NCI-H345 (cell line): ENCODE measurements around the gene PPP2R2B.
A peak's percentile ranks its signal among the peaks of the same experiment; 100 is the strongest.

Experiments used
- DNase-seq: peaks from one replicate; lab custom pipeline; 2025; lab: John Stamatoyannopoulos, UW

Gene PPP2R2B

GRCh38 chr5:146827901-146828300 lies 50.7 kb downstream of the PPP2R2B start:
- no peak for DNase-seq

- DNase-seq: no peak
Measured at GRCh38 chr5:146825033-146825432, 53.5 kb downstream of the PPP2R2B start.

GRCh38 chr5:146821732-146822131 lies 56.8 kb downstream of the PPP2R2B start:
- DNase-seq: no peak

DNA sequence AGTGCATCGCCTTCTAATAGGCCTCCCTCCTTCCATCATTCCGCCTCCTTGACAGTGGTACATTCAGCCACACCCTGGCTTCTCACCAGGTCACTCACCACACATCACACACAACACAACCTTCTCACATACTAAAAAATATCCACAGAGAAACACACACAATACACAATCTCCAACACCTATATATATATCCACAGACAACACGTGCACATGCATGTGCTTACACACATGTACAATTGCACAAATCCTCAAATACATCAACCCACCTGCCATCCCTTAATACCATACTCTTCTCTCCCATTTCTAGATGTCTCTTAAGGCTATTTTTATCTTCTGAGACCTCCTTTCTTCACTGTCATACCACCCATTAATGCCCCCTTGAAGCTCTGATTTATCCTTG lies 57.6 kb downstream of the PPP2R2B start:
- DNase-seq: no peak

GRCh38 chr5:146818822-146819221 lies 59.7 kb downstream of the PPP2R2B start:
- no peak for DNase-seq

- DNase-seq: no peak
Measured at GRCh38 chr5:146817973-146818372, 60.6 kb downstream of the PPP2R2B start.

DNA sequence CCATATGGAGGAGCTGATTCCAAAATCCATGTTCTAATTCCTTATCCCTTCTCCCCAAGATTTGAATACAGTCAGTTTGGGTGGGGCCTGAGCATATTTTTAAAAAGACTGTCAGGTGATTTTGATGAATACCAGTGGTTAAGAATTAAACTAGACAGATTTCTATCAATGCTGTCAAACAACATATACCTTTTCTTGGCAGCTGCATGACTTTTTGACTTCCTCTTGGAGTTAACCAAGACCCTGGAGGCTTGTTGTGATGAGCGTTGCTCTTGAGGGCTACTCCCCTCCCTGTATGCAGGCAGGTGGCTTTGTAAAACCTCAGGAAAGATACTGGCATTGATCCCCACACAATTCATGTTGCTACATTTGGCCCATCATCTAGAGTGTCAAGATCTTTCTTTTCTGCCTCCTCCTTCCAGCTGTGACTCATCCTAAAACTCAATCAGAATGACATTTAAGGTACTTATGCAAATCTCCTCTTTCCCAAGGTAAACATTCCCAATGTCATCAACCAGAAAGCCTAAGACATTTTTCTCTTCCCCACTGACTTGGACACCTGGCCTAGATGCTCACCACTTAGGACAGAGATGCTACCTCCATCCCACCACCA lies 61.7 kb downstream of the PPP2R2B start:
- DNase-seq: peak; percentile 42

DNA sequence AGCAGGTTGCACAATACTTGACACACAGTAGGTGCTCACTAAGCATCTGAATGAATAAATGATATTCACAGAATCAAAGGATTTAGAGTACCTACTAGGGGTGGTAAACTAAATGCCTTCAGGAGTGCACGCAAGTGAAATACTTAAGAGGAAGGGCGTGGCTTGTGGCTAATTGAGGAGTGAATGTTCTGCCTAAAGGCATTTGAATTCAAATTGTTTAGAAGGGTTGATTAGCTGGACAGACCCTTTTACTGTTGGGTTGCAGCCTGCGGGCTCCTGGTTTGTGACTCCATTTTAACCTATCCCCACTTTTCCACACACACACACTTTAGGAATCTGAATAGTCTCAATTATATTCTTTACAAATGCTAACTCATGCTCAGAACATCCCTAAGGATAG lies 63.1 kb downstream of the PPP2R2B start:
- no peak for DNase-seq

DNA sequence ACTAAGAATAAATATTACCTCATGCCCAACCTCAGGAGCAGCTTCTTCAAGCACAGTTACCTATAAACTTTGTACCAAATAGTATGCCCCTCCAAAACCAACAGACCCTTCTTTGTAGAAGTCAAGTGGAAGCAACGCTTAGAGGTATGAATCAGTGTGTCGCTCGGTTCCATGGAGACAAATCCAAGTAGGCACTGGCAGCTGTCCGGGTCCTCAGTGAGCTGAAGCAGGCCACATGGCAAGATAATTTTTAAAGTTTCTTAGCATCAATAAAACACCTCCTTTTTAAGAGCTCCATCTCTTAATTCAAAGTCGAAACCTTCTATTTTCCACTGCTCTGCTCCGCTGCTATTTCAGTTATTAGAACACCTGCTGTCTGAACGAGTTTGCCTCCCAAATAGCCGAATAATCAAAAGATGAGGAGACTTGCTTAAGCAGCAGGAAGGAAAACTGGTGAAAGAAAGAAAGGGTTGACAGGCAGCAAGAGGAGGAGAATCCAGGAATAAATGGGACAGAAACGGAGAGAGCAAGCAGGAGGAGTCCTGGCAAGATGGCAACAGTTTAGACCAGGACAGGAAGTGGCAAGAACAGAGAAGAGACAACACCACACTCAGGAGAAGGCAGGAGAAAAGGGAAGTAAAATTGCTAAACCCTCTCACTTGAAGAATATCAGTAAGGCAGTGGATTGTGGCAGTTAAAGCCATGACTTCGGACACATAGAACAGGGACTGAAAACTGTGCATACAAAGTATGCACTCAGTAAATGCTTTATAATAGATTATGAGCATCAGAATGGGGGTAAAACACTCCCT lies 65.0 kb downstream of the PPP2R2B start:
- DNase-seq: no peak

DNA sequence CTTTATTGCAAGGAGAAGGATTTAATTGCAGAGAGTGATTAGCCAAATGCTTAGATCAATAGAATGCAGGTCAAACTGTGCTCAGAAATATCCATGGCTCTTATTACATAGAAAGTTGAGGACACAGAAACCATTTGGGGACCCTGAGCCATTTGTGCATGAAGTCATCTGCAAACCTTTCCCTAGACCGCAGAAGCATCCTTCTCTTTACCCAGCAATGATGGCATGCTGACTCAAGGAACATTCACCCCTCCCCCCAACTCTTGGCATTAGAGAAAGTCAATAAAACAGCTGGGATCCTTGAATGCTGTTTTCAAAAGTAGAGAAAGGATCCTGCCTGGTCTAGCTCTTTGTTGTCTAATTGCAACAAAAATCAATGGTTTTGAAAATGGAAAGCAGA lies 73.5 kb downstream of the PPP2R2B start:
- no peak for DNase-seq

DNA sequence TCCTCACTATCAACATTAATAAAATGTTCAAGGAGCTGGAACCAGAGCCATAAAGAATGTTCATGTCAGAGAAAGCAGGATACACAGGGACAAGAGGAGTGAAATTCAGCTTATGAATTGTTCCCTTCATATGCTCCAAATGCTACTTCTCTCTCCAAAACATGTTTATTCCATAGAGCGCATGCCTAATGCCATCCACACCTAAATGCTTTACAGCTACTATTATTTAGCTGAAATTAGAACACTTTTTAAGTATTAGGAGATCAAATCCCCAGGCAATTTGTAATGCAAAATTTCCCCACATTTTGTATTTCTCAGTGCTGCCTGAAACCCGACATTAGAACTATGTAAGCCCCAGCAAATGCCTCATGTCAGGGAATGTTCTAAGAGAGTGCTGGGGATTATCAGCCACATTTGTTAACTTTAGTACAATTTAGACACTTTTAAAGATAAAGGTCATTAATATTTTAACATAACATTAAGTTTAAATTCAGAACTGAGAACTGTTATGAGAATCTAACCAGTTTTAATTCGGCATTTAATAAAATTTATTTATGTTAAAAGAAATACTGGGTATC lies 75.5 kb downstream of the PPP2R2B start:
- DNase-seq: no peak

GRCh38 chr5:146799671-146800070 lies 78.9 kb downstream of the PPP2R2B start:
- no peak for DNase-seq

GRCh38 chr5:146799231-146799630 lies 79.3 kb downstream of the PPP2R2B start:
- DNase-seq: no peak

- DNase-seq: peak; percentile 10
Measured at GRCh38 chr5:146797658-146798057, 80.9 kb downstream of the PPP2R2B start.

DNA sequence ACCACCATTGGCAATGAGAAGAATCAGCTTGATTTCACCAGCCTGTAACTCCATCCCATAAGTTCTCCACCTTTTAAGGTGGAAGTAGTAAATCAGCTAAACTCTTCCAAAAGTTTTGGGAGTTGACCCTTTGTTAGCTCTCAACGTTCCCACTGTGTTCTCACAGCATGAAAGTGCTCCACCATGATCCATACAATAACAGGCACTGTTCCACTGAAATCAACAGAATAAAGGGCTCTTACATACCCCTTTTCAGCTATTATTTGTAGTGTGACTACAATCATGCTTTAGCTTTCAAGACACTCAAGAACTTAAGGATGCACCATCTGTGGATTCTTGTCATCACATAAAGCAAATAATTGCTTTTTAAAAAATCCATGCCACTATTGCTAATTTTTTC lies 81.6 kb downstream of the PPP2R2B start:
- DNase-seq: peak; percentile 53

GRCh38 chr5:146796144-146796543 lies 82.4 kb downstream of the PPP2R2B start:
- no peak for DNase-seq

DNA sequence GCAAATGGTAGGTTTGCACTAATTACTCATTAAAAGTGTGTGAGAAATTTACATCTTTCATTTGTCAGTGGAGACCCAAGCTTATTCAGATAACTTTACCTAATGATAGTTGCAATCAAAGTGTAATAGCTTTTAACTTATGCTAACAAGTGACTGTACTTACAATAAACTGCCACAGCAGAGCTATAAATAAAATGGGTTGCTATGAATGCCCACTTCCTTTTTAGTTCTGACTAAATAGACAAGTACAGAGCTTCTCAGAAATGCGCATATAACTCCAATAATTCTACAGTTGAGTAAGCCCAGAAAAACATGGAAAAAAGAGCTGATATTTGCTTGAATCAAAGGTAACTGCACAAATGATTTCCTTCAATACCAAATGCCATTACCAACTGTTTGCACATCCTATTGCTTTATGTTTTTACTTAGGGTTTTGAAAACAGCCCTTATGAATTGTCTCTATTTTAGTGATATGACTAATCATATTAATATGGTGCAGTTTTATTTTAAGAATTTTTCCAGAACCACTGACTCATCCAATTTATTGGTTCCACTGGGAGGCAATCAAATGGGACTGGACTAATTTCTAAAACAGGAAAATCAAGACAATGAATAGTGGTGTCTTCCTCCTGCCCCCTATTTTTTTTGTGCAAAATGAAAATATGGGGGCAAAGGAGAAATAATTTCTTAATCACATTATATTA lies 84.1 kb downstream of the PPP2R2B start:
- DNase-seq: no peak

- no peak for DNase-seq
Measured at GRCh38 chr5:146793709-146794108, 84.8 kb downstream of the PPP2R2B start.

DNA sequence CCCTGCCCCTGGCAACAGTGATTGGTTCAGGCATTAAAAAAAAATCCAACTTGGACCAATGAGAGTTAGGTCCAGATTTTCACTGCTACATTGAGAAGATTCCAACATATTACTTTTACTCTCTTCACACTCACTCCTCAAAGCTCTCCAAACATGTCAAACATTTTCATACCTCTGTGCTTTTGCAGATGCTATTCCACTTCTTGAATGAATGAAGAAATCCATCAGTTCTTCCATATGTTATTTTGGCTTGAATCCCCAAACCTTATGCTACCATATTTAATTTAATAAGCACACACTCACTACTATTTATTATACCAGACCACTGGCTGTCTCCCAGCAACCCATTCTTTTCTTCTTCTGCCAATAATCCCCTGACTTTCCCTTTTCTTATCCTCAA lies 87.1 kb downstream of the PPP2R2B start:
- no peak for DNase-seq

DNA sequence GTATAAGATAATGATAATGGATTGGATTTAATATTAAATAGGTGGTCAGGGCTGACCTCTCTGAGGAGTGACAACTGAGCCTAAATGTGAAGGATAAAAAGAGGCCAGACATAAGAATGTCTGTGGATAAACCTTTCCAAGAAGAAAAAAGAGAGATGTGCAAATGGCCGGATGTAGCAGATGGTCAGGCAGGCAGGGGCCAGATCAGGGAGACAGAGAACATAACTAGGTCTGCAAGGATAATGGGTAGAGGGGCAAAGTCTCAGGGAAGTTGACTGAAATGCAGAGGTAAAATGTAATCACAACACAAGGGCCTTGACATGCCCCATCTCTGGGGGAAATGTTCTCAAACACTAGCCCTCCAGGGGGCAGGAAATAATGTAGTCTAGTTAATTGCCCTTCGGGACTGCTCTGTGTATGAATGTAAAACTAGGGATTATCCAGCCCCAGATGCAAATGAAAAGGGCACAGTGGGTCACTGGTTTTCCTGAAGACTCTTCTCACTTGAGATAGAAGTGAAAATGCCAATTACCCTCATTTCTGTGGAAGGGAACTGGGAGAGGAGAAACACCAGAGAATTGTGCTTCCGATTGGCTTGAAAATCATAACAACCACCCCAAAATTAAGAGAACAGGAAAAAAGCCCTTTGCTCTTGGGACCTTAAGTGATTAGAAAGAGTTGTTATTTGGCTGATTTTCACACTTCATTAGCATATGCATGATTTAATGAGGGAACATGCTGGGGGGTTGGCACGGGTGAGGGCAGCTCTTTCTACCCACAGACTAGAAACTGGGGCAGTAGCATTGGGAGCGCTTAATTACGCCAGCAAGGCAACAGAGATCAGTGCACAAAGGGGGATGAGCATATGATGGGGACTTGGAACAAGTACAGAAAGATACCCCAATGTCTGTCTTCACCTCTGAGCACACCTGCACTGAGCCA lies 88.6 kb downstream of the PPP2R2B start:
- no peak for DNase-seq

GRCh38 chr5:146788898-146789297 lies 89.7 kb downstream of the PPP2R2B start:
- DNase-seq: no peak

DNA sequence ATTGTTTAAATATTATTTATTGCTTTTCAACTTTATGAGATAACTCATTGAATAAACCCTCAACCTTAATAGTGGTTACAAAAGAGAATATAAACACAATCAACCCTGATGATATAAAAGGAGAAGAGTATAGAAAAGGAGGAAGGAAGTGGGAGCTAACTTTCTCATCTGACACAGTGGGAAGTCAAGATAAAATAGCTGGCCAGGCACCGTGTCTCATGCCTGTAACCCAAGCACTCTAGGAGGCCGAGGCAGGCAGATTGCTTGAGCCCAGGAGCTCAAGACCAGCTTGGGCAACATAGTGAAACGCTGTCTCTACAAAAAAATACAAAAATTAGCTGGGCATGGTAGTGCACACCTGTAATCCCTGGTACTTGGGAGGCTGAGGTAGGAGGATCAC lies 93.5 kb downstream of the PPP2R2B start:
- DNase-seq: no peak
